Tibial nerve (tissue), 4 donors: ENCODE data around the gene CFAP221.

ENCODE experiments used
- EP300 ChIP-seq, 2 donors: sonication (generic); formaldehyde crosslinking; IDR thresholded peaks; one replicate each; pipeline ENCODE4 v1.6.1; 2017; ENCODE audit warnings: antibody characterized with exemption in 2 of 2, mild to moderate bottlenecking in 1 of 2
- TF ChIP-seq, protein P1 (sequence below), 5 experiments: fragments of 200-600 bp in 3 of 5; fragments of 450-650 bp in 2 of 5; sonication (generic) in 3 of 5; IDR thresholded peaks; one replicate each; pipeline ENCODE4 v1.5.1; 2016 to 2019; ENCODE audit warnings: antibody characterized with exemption in 5 of 5, mild to moderate bottlenecking in 3 of 5, moderate library complexity in 2 of 5

DNA sequence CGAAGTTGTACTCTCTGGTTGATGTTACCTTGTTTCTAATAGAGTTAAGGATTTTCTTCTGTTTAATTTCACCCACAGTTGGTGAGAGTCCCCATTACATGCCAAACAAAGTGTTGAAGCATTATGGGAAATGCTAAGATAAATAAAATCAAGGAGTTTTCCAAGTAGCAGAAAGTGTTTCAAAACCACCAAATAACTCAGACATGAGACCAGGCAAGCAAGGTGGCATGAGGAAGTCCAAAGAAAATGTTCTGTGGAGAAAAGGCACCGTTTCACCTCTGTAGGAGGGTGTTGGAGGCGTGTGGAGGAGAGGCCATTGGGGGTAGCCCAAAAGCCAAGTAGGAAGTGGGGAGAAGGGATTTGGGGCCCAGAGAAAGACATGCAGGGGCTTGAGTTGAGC is 8.7 kb downstream of the CFAP221 start:
- TF ChIP-seq, protein P1, sequence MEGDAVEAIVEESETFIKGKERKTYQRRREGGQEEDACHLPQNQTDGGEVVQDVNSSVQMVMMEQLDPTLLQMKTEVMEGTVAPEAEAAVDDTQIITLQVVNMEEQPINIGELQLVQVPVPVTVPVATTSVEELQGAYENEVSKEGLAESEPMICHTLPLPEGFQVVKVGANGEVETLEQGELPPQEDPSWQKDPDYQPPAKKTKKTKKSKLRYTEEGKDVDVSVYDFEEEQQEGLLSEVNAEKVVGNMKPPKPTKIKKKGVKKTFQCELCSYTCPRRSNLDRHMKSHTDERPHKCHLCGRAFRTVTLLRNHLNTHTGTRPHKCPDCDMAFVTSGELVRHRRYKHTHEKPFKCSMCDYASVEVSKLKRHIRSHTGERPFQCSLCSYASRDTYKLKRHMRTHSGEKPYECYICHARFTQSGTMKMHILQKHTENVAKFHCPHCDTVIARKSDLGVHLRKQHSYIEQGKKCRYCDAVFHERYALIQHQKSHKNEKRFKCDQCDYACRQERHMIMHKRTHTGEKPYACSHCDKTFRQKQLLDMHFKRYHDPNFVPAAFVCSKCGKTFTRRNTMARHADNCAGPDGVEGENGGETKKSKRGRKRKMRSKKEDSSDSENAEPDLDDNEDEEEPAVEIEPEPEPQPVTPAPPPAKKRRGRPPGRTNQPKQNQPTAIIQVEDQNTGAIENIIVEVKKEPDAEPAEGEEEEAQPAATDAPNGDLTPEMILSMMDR (IDR thresholded peaks at IDR 0.05): no peak
- TF ChIP-seq EP300 (IDR thresholded peaks at IDR 0.05): no peak
